Neural crest cell (in vitro differentiated cells): ENCODE measurements around the gene CLCA4. TPM values are rescaled to one million over a fixed set of nuclear protein-coding genes. Genes with fewer than 3 reads are reported as not detected.

Source experiments
- DNase-seq: peaks from one replicate; pipeline ENCODE4 v3.0.0; 2021; ENCODE audit warnings: low read depth, mixed read lengths, low spot score
- H3K27ac Mint-ChIP-seq: one replicate; pipeline ENCODE4 v1.8.0; 2021; ENCODE audit warnings: mild to moderate bottlenecking, mixed read lengths; ENCODE audit not compliant: unreplicated experiment
- H3K27me3 Mint-ChIP-seq: 2 replicates; pipeline ENCODE4 v1.8.0; 2021; ENCODE audit warnings: low read depth, mild to moderate bottlenecking, mixed read lengths
- H3K36me3 Mint-ChIP-seq: 2 replicates; pipeline ENCODE4 v1.8.0; 2021; ENCODE audit warnings: low read depth, mild to moderate bottlenecking, mixed read lengths
- H3K4me1 Mint-ChIP-seq: 2 replicates; pipeline ENCODE4 v1.8.0; 2021; ENCODE audit warnings: mixed read lengths
- H3K4me3 Mint-ChIP-seq: one replicate; pipeline ENCODE4 v1.8.0; 2021; ENCODE audit warnings: mild to moderate bottlenecking, mixed read lengths
- H3K9me3 Mint-ChIP-seq: 2 replicates; pipeline ENCODE4 v1.8.0; 2021; ENCODE audit warnings: mixed read lengths
- total RNA-seq: library from RNA; stranded (reverse); gene quantifications from 2 replicates; pipeline ENCODE4 v1.2.1, GENCODE V29; 2021
- TF ChIP-seq, protein P1 (sequence below): fragments of 200-600 bp; sonication (generic); conservative IDR thresholded peaks from 2 replicates; pipeline ENCODE4 v1.5.0; 2021; ENCODE audit warnings: antibody characterized with exemption, mild to moderate bottlenecking

The CLCA4 gene
- total RNA-seq, 1 donor from 2014 or later = not detected

DNA sequence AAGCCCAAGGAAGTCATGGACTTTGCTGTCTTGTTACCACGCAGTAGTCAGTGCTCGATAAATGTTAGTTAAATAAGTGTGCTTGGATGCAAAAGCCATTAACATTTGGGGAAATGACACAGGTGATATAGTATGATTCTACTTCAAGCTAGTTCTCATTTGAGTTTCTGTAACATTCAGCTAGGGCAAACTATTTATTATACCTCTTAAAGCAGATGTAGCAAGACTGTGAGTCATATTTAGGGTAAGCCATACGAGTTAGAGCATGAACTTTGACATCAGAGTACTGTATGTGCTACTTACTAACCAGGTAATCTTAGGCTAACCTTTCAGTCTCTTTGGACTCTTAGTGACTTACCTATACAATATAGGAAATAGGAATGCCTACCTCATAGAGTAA lies 21.0 kb downstream of the CLCA4 start:
- H3K4me3 Mint-ChIP-seq = no peak overlapping the region
- H3K9me3 Mint-ChIP-seq = no peaks in the 10 kb centered on the region
- no peak for DNase-seq
- TF ChIP-seq, protein P1, sequence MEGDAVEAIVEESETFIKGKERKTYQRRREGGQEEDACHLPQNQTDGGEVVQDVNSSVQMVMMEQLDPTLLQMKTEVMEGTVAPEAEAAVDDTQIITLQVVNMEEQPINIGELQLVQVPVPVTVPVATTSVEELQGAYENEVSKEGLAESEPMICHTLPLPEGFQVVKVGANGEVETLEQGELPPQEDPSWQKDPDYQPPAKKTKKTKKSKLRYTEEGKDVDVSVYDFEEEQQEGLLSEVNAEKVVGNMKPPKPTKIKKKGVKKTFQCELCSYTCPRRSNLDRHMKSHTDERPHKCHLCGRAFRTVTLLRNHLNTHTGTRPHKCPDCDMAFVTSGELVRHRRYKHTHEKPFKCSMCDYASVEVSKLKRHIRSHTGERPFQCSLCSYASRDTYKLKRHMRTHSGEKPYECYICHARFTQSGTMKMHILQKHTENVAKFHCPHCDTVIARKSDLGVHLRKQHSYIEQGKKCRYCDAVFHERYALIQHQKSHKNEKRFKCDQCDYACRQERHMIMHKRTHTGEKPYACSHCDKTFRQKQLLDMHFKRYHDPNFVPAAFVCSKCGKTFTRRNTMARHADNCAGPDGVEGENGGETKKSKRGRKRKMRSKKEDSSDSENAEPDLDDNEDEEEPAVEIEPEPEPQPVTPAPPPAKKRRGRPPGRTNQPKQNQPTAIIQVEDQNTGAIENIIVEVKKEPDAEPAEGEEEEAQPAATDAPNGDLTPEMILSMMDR = no peak
- H3K36me3 Mint-ChIP-seq = no peaks in the 10 kb centered on the region
- H3K27ac Mint-ChIP-seq = no peak overlapping the region
- no peaks in the 10 kb centered on the region for H3K27me3 Mint-ChIP-seq
- H3K4me1 Mint-ChIP-seq = no peaks in the 10 kb centered on the region

DNA sequence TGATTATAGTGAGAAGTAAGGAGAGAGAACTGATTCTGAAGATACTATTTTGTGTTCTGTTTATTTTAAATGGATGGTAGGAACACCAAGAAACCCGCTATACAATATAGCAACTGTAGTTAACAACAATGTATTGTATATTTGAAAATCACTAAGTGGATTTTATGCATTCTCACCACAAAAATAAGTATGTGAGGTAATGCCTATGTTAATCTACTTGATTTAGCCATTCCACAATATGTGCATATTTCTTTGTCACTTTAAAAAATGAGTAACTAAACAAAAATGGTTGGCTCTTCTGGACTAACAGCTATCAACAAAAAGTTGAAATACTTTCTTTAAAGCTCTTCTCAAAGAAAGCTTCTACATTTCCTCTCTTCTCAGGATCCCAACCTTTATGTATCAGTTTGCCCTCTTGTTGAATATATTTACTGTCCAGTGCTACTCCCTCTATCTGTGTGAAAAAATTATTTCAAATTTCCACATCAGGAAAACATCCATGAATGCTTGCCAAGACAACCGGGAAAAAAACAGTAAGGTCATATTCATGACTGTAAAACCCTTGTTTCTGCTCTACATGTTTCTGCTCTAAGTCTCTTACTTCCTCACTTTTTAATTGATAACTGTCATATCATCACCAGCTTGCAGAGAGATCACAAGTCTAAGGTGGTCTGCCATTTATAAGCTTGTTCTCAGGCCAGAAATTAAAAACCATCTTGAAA lies 27.0 kb downstream of the CLCA4 start:
- Mint-ChIP-seq H3K27ac (no peak overlapping the region), H3K36me3 (no peaks in the 10 kb centered on the region), H3K9me3 (no peaks in the 10 kb centered on the region), H3K27me3 (no peaks in the 10 kb centered on the region), H3K4me1 (no peaks in the 10 kb centered on the region), H3K4me3 (no peak overlapping the region)
- DNase-seq = no peak
- TF ChIP-seq, protein P1 = no peak

DNA sequence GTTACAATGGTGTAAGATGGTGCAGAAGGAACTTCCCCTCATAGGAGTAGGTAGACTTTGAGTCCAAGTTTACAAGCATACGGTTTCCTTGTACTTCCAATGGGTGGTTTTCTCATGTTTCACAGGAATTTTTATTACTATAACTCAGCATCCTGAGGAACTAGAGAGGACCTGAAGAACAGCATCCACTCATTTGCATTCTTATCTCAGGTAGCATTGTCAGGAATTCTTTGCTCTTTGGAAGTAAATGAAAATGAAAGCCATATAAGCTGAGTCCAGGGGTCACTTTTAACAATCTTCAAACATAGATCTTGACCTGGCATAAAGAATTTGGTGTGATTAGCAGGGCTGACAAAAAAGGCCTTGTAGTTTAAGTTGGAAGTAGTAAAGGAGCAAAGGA lies 34.4 kb downstream of the CLCA4 start:
- DNase-seq = no peak
- H3K27me3 Mint-ChIP-seq = no peaks in the 10 kb centered on the region
- TF ChIP-seq, protein P1 = no peak
- H3K4me1 Mint-ChIP-seq = no peaks in the 10 kb centered on the region
- no peak overlapping the region for H3K27ac Mint-ChIP-seq
- no peaks in the 10 kb centered on the region for H3K36me3 Mint-ChIP-seq
- H3K4me3 Mint-ChIP-seq = no peak overlapping the region
- H3K9me3 Mint-ChIP-seq = no peaks in the 10 kb centered on the region

DNA sequence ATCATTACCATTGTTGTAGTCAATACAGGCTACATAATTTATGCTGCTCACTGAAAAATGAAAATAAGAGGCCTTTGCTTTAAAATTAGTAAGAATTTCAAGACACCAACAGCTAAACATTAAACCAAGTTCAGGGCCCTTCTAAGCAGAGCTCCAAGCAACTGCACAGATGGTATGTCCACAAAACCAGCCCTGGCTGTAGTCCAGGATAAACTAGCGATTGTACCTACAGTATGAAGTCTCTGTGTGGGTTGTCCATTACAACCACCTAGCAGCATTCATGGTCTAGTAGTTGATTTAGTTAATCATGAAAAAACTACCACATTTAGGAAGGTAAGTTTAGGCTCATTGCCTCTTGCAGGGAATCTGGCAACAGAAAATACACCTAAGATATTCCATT lies 35.3 kb downstream of the CLCA4 start:
- no peaks in the 10 kb centered on the region for H3K9me3 Mint-ChIP-seq
- H3K36me3 Mint-ChIP-seq = no peaks in the 10 kb centered on the region

DNA sequence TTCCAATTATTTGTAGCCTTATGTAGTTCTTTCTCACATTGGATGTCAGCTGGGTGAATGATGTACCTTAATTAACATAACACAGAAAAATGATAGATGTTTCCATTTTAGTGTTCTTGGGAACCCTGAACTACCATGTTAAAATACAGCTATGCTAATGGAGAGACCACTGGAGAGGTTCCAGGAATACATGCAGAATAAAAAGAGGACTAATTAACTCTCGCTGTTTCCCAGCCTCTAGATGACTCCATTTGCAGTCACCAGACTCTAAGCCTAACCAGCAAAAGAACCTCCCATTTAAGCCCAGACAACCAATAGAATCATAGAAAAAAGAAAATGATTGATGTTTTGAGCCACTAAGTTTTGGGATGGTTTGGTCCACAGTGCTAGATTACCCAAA lies 36.2 kb downstream of the CLCA4 start:
- H3K27me3 Mint-ChIP-seq = peaks cover 3% of the 10 kb centered on the region
- no peaks in the 10 kb centered on the region for H3K36me3 Mint-ChIP-seq
- H3K27ac Mint-ChIP-seq = no peak overlapping the region
- TF ChIP-seq, protein P1 = no peak
- DNase-seq = no peak
- no peak overlapping the region for H3K4me3 Mint-ChIP-seq
- H3K4me1 Mint-ChIP-seq = no peaks in the 10 kb centered on the region
- no peaks in the 10 kb centered on the region for H3K9me3 Mint-ChIP-seq

More for the DNA sequence above, 35.3 kb downstream of the CLCA4 start:
- H3K27ac Mint-ChIP-seq = no peak overlapping the region
- H3K4me3 Mint-ChIP-seq = no peak overlapping the region
- no peaks in the 10 kb centered on the region for H3K4me1 Mint-ChIP-seq
- DNase-seq = no peak
- no peaks in the 10 kb centered on the region for H3K27me3 Mint-ChIP-seq
- TF ChIP-seq, protein P1 = no peak
